Right lobe of liver (tissue), 4 donors: ENCODE results near the gene SLC18A3.

ENCODE experiments used
- CTCF ChIP-seq, 4 donors: fragments of 200-600 bp in 3 of 4; fragments of 450-650 bp in 1 of 4; IDR thresholded peaks; one replicate each; pipeline versions ENCODE4 v1.5.1 to v1.8.0; 2016 to 2022; ENCODE audit warnings: antibody characterized with exemption in 4 of 4, mild to moderate bottlenecking in 2 of 4
- POLR2A ChIP-seq: fragments of 450-650 bp; IDR thresholded peaks from one replicate; pipeline ENCODE4 v1.6.1; 2017; ENCODE audit warnings: antibody characterized with exemption, mild to moderate bottlenecking
- donor health status: DM: no; HTN: no; CAD: no.
- donor health status: DM: no; HTN: no; CAD: no.
- donor health status: DM: no; HTN: yes; CAD: no.

GRCh38 chr10:49649294-49649693, 39.2 kb downstream of the SLC18A3 start:
- TF ChIP-seq POLR2A (no peak), CTCF (IDR thresholded peaks at IDR 0.05) (no peak)
